GM12891 (cell line): Measurements from ENCODE around the gene WNT7B.
A peak's percentile ranks its signal among the peaks of the same experiment; 100 is the strongest.

ENCODE experiments used
- DNase-seq: peaks from one replicate; pipeline ENCODE4 v3.0.0; 2011; ENCODE audit warnings: low spot score; ENCODE audit not compliant: insufficient read length
- FAIRE-seq: peaks from 2 replicates; lab custom pipeline; 2011; peaks lifted over from hg19 to GRCh38; lab: Jason Lieb, UNC
- PAX5 ChIP-seq: IDR thresholded peaks from 2 replicates; pipeline ENCODE4 v1.6.1; 2011; ENCODE audit warnings: low read length, moderate library complexity, mild to moderate bottlenecking; ENCODE audit not compliant: insufficient read depth, severe bottlenecking
- POLR2A ChIP-seq: IDR thresholded peaks from 2 replicates; pipeline ENCODE4 v1.6.1; 2011; ENCODE audit warnings: low read depth, low read length, control low read depth
- POLR2AphosphoS5 ChIP-seq: IDR thresholded peaks from 2 replicates; pipeline ENCODE4 v1.6.1; 2011; ENCODE audit warnings: low read depth, low read length, control low read depth
- POU2F2 ChIP-seq: IDR thresholded peaks from 2 replicates; pipeline ENCODE4 v1.6.1; 2011; ENCODE audit warnings: low read depth, mild to moderate bottlenecking, control low read depth, low read length, moderate library complexity
- SPI1 ChIP-seq: IDR thresholded peaks from 2 replicates; pipeline ENCODE4 v1.6.1; 2011; ENCODE audit warnings: low read depth, low read length, control low read depth
- TAF1 ChIP-seq: IDR thresholded peaks from 2 replicates; pipeline ENCODE4 v1.6.1; 2011; ENCODE audit warnings: low read depth, low read length, control low read depth

WNT7B gene

DNA sequence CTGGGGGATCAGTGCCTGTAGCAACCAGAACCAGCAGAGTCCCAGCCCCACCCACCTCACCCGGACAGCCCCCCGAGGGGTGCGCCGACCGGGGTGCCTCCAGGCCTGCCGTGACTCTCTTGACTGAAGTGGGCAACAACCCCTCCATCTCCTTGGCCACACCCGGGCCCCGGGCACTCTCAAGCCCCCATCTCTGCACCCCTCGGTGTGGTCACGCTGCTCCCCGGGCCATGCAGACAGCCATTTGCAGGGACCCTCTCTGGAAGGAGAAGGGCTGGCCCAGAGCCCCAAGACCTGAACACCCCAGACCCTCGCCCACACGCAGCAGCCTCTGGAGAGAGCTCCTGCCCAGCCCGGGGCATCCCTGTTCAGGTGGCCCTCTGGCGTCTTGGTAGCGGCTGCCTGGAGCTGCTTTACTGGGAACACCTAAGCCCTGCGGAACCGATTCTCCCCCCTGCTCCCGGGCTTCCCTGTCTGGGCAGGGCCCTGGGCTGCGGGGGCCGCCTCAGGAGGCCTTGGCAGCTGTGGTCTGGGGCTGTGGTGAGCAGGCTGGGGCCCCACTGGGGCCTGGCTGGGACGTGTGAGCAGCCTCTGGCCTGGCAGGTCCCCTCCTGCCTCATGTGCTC, 84.9 kb downstream of the WNT7B start:
- TF ChIP-seq SPI1 (no peak), TAF1 (no peak), POU2F2 (no peak), POLR2A (no peak), PAX5 (no peak), POLR2AphosphoS5 (no peak)
- FAIRE-seq (no peak), DNase-seq (no peak)

GRCh38 chr22:45891471-45891995, 85.4 kb downstream of the WNT7B start:
- TF ChIP-seq POU2F2, result no peak
- TF ChIP-seq POLR2A, result no peak
- no peak for TF ChIP-seq SPI1
- no peak for TF ChIP-seq PAX5
- TF ChIP-seq POLR2AphosphoS5, result no peak
- TF ChIP-seq TAF1, result no peak
- DNase-seq (no peak), FAIRE-seq (no peak)

DNA sequence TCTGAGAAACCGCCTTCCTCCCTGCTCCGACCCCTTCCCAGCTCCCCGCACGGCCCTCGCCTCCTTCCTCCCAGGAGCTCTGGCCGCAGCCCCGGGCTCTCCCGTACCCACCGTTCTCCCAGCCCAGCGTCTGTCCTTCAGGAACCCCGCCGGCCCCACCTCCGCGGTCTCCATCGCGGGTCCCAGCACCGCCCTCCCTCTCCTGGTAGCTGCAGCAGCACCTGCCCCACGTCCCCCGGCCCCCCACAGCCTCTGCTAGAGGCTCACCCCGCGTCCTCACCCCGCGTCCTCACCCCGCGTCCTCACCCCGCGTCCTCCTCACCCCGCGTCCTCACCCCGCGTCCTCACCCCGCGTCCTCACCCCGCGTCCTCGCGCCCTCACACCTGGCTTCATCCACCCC, 85.9 kb downstream of the WNT7B start:
- DNase-seq, result no peak
- TF ChIP-seq SPI1, result no peak
- no peak for TF ChIP-seq POLR2A
- TF ChIP-seq POU2F2, result no peak
- no peak for TF ChIP-seq TAF1
- no peak for TF ChIP-seq POLR2AphosphoS5
- no peak for TF ChIP-seq PAX5
- no peak for FAIRE-seq

DNA sequence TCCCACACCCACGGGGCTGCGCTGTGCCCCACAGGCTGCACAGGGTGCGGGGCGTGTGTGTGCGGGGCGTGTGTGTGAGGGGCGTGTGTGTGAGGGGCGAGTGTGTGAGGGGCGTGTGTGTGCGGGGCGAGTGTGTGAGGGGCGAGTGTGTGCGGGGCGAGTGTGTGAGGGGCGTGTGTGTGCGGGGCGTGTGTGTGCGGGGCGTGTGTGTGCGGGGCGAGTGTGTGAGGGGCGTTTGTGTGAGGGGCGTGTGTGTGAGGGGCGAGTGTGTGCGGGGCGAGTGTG, 86.7 kb downstream of the WNT7B start:
- no peak for DNase-seq
- no peak for FAIRE-seq
- TF ChIP-seq POU2F2 (no peak), POLR2A (no peak), POLR2AphosphoS5 (no peak), TAF1 (no peak), PAX5 (no peak), SPI1 (no peak)

DNA sequence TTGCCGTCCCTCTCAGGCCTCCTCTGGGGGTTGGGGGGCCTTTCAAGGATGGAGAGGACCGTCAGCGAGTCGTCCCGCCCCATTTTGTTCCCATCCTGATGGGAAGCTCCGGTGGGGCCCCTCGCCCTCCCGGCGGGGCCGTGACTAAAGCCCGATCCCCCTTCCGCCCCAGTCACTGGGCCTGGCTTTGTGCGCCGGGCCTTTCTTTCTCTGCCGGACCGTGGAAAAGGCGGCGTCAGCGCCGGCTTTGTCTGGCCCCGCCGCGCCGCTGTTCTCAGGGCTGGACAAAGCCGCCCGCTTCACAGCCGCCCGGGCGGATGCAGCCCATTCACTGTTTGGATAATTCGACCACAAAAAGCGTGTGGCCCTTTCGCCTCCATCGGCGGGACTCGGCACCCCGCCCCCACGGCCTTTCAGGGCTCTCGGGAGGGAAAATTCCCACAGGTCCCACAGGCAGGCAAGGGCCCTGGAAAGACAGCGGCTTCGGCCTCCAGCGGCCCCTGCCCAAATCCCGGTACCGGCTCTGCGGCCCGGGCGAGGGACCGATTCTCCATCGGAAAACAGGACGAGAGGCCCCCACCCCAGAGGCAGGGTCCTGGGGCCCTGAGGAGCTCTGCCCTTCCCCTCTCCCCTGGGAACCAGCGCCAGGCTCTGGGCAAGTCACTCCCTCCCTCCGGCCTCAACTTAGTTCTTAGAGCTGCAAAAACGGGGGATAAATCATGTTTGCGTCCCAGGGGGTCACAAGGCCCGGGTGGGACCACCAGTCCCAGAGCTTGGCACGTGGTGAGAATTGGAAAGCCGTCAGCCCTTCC, 87.2 kb downstream of the WNT7B start:
- FAIRE-seq, result no peak
- TF ChIP-seq POU2F2 (no peak), POLR2A (no peak), POLR2AphosphoS5 (no peak), SPI1 (no peak), PAX5 (no peak), TAF1 (no peak)

DNA sequence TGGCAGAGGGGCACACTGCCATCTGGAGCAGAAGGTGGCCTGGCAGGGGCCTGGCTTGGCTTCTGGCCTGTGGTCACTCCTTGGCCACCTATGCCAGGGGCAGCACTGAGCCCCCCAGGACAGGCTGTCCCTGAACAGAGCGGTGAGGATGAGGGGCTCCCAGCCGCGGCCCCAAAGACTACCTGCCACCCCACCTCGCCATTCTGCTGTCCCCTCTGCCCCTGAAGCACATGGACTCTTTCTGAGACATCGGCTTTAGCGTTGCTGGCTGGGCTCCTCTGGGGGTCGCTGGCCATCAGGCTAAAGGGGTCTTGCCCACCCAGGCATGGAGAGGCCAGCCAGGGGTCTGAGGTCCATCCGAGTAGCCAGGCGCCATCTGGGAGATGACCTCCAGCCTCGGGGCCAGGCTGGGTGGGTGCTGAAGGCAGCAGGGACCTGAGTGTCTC, 87.8 kb downstream of the WNT7B start:
- no peak for DNase-seq
- no peak for FAIRE-seq
- no peak for TF ChIP-seq POLR2AphosphoS5
- no peak for TF ChIP-seq POLR2A
- no peak for TF ChIP-seq POU2F2
- no peak for TF ChIP-seq TAF1
- TF ChIP-seq SPI1, result no peak
- no peak for TF ChIP-seq PAX5

More for the DNA sequence above, 87.2 kb downstream of the WNT7B start:
- no peak for DNase-seq

DNA sequence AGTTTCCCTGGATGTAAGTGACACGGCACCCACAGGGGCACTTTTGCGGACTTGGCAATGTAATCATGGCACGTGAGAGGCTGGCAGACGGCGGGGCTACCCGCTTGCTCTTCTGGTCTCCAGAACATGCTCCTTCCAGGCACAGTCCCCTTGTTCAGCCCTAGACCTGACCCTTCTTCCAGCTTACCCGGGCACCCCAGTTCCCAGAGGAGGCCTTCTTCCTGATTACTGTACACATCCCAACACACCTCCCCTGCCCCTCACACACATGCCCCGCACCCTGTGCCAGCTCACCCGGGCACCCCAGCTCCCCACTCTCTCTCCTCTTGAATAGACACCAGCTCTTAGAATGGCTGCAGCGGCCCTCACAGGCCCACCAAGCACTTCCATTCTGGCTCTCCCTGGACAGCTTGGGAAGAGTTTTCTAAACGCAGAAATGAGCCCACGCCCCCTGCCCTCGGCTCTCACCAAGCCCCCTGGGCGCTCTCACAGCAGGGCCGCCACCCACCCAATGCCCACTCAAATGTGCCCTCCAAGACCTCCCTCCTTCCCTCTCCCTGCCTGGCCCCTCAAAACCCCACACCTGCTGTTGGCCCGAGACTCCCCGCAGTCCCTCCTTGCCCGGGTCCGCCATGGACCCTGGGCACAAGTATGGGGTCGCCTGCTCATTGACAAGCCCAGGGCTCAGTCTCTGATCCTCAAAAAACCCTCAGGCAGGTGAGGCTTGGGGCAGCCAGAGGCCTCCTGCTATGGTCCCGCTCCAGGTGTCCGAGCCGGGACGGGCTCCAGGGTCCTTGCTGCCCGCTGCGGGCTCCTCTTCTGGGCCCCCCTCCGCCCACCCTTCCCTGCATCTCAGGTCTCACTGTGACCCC, 88.5 kb downstream of the WNT7B start:
- no peak for DNase-seq
- no peak for FAIRE-seq
- TF ChIP-seq POLR2A (no peak), PAX5 (no peak), TAF1 (no peak), POU2F2 (no peak), POLR2AphosphoS5 (no peak), SPI1 (no peak)

DNA sequence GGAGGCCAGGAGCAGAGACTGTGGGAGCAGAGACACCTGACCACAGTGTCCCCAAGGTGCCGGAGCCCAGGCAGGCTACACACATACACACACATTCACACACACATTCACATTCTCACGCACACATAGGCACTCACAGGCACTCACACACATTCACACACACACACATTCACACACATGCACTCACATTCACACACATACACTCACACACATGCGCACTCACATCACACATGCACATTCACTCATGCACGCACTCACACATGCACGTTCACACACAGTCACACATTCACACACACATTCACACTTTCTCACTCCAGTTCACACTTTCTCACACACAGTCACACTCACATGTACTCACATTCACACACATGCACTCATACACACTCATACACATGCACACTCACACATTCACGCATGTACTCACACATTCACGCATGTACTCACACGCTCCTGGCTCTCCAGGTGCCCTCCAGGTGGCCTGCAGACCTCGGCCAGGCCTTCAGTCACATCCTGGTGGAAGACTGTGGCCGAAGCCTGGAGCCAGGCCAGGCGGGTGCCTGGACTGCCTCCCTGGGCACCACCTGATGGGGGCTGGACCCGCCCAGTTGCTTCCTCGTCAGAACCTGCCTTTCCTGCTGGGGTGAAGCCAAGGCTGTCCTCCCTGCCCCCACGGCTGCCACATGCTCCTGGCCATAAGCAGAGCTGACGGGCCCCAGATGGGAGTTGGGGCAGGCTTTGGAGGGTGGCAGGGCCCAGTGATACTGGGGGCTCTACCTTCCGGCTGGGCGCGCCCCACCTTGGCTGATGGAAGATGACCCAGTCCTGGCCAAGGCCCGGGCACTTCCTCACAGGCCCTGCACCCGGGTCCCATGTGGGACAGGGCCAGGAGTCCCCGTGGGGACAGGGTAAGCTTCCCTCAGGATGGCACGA, 89.5 kb downstream of the WNT7B start:
- DNase-seq (no peak), FAIRE-seq (peak; percentile 57)
- TF ChIP-seq POLR2AphosphoS5, result no peak
- TF ChIP-seq POU2F2, result no peak
- TF ChIP-seq POLR2A, result no peak
- no peak for TF ChIP-seq TAF1
- TF ChIP-seq PAX5, result no peak
- no peak for TF ChIP-seq SPI1
